OCI-LY7 (cell line): ENCODE results near the gene OR2A12.

Experiments
- CTCF ChIP-seq: fragments of 200-600 bp; sonication (generic); conservative IDR thresholded peaks from 2 replicates; pipeline ENCODE4 v1.5.1; 2014; ENCODE audit warnings: mild to moderate bottlenecking, antibody characterized with exemption, low read length, moderate library complexity, mixed read lengths
- EZH2phosphoT487 ChIP-seq: fragments of 200-600 bp; sonication (generic); IDR thresholded peaks from 2 replicates; pipeline ENCODE4 v1.6.1; 2018; ENCODE audit warnings: low read depth, borderline replicate concordance, mild to moderate bottlenecking, mixed run types, antibody characterized with exemption, low read length, moderate library complexity, mixed read lengths

- TF ChIP-seq CTCF (no peak), EZH2phosphoT487 (no peak)
These were observed 36.0 kb upstream of the OR2A12 start for GRCh38 chr7:144050093-144050492.
